ENCODE data around the gene LDAH.
"Not testable (repeated sequence)": the region's sequence is repeated elsewhere in the genome, so short reads cannot be mapped to it uniquely, and the experiment has no call there.

LDAH gene

DNA sequence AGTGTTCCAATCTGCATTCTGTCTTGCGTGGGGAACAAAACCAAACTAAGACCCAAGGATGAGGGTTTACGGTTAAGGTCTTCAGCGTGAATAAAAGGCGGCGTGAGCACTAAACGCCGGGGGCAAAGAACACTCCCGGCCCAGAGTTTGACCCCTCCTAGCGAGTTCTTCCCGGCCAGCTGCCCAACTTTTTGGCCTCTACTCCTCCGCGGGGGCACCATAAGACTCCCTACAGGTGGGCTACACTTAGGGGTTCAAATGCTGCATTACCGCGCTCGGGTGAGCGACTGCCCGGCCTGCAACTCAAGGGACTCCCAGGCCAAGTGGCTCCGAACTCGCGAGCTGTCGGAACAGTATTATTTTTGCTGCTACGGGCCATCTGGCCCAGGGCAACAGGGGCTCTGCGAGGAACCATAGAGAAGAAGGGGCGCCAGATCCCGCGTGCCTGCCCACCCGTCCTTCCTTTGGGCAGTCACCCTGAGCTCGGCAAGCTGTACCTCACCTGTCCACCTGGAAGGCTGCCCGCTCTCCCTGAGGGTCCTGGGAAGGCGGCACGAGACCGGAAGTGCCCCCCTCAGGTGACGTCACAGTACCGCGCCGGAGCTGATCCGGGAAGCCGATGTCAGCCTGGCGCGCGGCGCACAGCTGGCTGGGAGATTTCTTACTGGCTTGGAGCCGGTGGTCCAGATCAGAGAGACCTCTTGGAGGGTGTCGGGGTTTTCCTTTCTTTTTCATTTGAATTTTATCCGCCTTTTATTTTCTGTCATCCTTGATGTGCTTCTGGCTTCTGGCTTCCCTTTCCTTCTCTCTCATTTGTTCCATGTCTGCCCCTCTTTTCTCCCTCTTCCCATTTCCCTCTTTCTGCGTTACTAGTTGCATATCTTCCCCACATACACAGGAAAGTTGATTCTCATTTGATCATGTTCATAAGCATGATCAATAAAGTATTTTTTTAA lies at the start of gene LDAH:
Gene LDAH, minus strand, starts transcription at position 567 of the 956 bp plus-strand sequence. CDS start 21,638 bp downstream, outside the sequence.
- DNase-seq = peak; percentile 65 to 76 (median 72)

DNA sequence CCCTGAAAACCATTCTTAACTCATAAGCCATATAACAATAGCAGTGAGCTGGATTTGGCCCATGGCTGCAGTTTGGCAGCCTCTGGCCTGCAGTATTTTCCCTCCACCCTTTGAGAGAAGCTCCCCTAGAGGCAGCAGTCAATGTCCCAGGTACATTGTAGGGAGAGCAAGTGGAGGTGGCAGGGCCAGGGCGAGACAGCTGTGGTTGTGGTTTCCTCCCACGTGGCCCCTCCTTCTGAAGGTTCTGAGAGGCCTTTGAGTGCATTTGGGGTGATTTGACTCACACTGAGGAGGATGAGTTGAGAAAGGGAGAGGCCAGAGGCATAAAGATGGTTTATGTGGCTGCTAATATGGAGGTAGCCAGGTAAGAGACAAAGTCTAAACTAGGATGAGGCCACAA lies 45.5 kb upstream of the LDAH start:
- DNase-seq = peak in 1 of 4 experiments; percentile 1

DNA sequence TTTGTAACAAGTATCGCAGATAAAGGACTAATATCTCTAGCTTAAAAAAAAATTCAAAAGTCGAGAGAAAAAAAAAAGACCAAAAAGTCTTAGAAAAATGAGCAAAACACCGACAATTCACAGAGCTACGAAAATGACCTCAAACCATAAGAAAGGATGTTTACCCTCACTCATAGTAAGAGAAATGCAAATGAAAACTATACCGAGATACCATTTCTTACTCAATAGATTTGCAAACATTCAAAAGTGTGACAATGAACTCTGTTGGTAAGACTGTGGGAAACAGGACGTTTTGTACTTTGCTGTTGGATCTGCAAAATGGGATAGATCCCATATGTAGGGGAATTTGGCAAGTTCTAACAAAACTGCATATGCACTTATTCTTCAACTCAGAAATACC lies 39.9 kb upstream of the LDAH start:
- no peak for DNase-seq

DNA sequence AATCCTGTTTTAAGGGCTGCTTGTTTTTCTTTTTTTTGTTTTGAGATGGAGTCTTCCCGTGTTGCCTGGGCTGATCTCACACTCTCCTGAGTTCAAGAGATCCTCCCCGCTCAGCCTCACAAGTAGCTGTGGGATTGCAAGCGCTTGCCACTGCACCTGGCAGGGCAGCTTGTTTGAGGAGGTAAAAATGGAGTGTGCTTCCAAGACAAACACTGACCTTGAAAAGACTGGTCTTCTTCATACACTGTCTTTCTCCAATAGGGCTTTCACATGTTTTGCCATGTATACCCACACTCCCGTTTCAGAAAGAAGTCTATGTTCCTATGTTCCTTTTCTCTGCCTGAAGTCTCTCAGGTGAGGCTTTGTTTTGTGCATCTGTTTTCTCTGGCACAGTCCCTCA lies 32.6 kb upstream of the LDAH start:
- DNase-seq = no peak

DNA sequence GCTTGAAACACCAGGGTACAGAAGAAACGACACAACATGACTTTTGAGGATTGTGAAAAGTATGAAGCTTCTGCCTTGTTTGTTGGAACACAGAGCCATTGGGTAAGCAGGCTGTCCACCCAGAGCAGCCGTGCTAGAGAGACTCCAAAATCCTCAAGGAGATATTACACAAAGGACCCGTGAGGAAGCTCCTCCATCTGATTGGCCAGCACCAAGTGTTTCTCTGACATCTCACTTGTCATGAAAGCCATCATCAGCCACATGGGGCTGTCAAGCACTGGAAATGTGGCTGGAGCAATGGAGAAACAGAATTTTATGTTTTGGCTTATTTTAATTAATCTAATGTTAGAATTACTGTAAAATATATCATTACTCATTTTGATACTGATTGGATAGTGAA lies 29.8 kb upstream of the LDAH start:
- no peak for DNase-seq

DNA sequence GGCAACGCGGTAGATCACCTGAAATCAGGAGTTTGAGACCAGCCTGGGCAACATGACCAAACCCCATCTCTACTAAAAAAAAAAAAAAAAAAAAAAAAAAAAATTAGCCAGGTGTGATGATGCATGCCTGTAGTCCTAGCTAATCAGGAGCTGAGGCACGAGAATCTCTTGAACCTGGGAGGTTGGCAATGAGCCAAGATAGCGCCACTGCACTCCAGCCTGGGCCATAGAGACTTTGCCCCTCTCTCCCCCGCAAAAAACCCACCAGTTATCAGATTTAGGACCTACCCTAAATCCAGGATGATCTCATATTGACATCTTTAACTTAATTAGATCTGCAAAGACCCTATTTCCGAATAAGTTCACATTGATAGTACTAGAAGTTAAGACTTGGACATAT lies 29.2 kb upstream of the LDAH start:
- DNase-seq = no peak

DNA sequence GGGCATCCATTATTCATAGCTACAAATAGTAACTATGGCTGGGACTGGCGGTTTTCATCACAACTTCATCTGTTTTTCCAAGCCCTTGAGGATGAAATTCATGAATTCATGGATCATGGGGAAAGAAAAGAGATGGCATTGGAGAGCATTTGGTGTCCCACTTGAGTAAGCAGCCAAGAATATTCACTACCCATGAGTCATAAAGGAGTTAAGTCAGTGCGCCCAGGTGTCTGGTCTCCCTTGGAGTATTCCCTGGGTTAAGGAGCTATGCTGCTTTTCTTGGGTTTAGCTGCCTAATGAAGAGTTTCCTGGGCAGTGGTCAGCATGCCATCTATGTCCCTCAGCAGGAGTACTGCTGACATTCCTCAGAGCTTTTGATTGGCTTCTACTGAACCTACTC lies 21.3 kb upstream of the LDAH start:
- no peak for DNase-seq

DNA sequence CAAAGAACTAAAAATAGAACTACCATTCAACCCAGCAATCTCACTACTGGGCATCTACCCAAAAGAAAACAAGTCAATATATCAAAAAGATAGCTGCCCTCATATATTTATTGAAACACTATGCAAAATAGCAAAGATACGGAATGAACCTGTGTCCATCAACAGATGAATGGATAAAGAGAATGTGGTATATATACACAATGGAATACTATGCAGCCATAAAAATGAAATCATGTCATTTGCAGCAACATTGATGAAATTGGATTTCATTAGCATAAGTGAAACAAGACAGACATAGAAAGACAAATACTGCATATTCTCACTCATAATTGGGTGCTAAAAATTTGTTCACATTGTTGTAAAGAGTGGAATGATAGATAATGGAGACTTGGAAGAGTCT lies 16.2 kb upstream of the LDAH start:
- DNase-seq = no peak

DNA sequence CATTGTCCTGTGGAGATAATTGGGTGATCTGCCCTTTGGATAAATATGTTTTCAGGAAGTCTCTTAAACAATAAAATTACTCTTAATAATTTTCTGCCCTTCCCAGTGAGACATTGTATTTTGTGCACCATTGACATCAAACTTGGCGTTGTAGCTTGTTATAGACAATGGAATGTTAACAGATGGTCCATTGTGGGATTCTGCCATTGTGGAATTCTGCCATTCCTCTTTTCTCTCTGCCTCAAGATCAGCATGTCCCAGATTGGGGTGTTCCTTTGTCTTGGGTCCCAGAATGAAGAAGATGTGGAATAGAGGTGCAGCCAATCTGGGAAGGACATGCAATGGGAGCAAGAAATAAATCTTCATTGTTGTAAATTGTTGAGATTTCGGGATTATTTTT lies 15.1 kb upstream of the LDAH start:
- DNase-seq = no peak

DNA sequence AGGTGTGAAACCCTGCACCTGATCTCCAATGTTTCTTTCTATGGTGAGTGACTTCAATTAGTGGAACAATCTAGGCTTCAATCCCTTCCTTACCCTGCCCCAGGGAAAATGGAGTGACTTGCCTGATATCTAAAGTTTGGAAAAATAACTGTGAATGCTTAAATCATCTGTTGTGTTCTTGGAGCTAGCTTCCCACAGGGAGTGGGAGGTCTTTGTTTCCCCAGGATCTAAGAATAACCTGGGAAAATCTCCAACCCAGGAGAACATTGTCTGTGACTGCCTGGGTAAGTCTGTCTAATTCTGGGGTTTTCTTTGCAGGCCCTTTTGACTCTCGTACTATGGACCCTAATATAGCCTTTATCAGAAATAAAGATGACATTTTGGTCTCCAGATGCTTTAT lies 13.6 kb upstream of the LDAH start:
- DNase-seq = no peak

DNA sequence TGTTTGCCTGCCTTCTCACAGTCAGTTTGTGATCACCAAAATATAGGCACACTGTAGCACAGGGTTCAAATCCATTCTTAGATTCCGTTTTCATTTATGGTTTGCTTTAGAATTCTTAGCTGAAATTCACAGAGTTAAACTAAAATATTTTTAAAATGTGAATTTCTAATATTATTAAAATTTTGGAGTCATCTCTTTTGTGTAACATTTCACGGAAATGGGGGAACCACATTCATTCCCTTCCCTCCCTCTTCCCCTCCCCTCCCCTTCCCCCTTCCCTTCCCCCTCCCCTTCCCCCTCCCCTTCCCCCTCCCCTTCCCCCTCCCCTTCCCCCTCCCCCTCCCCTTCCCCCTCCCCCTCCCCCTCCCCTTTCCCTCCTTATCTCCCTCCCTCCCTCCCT lies 11.4 kb upstream of the LDAH start:
- no peak for DNase-seq

DNA sequence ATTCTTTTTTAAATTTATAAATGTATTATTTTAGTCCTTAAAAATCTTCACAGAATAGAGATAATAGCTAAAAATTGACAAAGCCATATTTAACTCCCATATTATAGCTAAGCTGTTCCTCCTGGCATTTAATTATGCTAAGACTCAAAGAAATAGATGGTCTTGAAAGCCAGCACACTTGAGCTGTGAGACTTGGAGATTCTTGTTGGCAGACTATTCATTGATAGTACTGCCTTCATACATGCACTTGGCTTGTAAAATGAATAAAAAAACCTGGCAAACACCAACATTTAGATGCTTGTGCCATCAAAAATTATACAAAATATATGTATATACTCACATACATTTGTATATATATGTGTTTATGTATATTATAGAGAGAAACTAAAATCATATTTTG lies 9.7 kb upstream of the LDAH start:
- no peak for DNase-seq

DNA sequence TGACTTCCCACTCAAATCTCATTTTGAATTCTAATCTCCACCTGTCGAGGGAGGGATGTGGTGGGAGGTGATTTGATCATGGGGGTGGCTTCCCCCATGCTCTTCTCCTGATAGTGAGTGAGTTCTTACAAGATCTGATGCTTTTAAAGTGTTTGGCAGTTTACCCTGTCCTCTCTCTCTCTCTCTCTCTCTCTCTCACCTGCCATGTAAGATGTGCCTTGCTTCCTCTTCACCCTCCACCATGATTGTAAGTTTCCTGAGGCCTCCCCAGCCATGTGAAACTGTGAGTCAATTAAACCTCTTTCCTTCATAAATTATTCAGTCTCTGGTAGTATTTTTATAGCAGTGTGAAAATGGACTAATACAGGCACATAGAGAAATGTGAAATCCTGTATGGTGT lies 7.0 kb upstream of the LDAH start:
- no peak for DNase-seq

DNA sequence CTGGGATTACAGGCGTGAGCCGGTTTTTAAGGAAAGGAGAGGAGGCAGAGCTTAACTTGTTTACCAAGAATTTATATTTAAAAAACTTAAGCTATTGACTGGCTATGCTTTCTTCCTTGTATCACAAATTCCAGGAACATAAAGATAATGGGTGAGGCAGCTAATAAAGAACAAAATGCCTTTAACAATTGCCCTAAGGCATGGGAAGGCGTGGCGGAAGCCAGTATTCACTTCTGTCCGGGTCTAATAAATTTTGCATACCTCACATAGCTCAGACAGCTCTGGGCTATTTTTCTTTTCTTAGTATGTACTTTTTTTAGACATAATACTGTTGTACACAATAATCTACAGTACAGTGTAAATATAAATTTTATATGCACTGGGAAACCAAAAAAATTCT lies 1.0 kb upstream of the LDAH start:
- DNase-seq = no peak

DNA sequence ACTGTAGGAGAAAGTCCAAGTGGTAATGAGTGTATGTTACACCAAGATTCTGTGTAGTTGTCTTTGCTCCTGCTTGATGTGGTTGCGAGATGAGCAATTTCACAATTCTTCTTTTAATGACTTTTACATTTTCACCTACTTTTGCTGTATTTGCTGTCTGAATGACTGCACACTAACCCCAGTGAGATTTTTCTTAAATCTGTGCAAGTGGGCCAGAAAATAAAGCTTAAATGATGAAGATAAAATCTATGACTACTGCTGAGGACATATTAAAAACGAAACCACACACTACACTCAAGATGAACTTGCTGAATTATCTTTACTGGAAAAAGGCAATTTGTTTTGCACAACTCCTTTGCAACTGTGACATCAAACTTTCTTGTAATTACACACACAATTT lies 4.1 kb downstream of the LDAH start:
- no peak for DNase-seq

DNA sequence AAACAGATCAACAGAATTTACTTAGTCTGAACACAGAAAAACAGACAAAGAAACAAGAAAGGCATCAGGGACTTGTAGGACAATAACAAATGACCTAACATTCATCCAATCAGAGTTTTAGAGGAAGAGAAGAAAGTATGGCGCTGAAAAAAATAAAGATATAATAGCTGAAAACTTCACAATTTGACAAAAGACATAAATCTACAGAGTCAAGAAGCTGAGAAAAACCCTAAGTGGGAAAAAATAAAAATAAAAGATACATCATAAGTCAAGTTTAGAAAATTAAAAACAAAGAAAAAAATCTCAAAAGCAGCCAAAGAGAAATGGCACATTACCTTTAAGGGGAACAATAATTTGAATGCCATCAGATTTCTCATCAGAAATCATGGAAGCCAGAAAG lies 7.7 kb downstream of the LDAH start:
- no peak for DNase-seq

DNA sequence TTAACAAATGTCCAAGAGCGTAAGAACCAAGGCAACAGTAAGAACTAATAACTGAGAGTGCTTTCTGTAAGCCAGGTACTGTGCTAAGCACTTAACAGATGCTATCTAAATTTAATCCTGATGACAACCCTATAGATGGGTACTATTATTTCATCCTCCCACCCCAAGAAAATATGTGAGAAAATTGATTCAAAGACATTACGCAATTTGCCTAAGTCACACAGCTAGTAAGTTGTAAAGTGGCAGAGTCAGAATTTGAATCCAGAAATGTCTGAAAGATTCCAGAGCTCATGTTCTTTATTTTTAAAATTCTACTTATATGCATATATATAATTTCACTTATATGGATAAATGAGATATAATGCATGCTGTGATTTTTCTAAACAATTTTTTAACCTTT lies 10.1 kb downstream of the LDAH start:
- DNase-seq = no peak

DNA sequence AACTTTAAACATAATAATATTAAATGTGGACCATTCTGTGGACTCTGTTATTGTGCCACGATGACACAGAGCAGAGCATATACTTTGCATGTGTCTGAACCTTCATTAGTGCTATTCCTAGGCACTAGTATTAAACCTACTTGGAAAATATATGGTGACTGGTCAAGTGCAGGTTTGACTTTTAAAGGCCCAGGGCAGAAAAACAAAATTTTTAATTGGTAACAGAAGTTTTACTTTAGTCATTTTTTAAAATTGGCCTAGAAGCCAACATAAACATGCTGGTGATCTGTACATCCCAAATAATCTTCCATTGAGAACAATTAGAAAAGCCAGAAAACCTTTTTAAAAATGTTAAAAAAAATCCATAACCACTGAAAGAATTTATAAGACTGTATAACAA lies 16.6 kb downstream of the LDAH start:
- DNase-seq = no peak

DNA sequence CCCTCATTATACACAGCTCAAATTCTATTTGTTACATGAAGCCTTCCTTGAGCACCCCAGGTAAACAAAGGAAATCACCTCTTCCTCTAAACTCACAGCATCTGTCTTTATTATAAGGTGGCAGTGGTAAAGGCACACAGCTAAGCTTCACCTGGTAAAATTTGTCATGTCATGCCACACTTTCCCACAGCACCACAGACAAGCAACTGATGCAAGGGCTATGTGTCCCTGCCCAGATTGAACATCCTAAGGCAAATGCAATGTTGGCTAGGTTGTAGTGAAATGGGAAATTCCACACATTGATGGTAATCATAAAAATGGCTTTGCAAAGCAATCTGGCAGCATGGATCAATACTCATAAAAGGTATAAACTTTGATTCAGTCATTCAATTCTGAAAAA lies 18.9 kb downstream of the LDAH start:
- DNase-seq = no peak

DNA sequence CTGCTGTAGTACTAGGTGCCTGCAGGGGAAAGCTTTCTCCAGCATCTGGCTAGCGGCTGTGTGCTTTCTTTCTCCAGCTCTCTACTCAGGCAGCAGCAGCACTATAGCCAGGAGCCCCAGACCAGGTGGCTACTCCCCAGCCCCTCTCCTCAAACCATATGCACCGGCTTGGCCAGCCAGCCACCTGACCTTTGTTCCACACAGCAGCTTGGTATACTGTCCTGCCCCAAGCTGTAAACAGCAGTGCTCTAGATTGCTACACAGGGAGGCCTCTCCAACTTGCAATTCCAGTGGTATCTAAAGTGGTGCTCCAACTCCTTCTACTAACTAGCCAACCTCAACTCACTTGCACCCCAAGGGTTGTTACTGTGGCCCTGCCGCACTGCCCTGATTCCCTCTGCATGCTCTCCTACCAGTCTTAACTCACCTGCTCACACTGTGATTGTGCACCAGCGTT lies 19.6 kb downstream of the LDAH start:
- no peak for DNase-seq

DNA sequence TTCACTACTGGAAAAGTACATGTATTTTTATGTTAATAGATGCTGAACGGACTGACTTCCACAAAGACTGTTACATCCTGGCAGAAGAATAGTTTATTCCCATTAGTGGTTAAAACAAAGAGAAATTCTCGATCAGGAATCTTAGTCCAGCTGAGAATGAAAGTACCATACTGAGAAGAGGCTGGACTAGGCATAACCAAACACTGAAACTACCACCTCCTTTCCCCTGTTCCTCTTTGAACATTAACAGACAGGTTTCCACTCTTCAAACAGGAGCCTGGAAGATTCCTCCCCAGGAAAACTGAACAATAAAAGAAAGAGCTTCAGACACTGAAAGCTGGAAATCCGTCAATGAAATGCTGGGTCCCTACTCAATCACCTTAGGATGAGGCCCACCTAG lies 25.8 kb downstream of the LDAH start:
- no peak for DNase-seq

DNA sequence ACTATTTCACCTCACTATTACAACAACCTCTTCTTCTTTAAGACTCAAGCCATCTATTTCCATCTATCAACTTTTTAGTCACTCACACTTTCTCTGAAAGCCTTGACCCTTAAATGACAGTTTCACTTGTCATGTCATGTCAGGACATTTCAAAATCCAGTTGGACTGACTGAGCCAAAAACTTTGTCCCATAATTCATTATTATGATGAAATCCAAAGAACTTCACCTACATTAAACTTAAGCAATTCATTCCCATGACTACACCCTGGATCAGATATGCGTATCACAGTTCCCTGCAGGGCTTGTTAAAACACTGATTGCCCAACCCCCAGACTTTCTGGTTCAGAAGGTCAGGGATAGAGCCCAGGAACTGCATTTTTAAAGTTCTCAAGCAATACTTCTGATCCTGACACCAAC lies 26.5 kb downstream of the LDAH start:
- DNase-seq = no peak

DNA sequence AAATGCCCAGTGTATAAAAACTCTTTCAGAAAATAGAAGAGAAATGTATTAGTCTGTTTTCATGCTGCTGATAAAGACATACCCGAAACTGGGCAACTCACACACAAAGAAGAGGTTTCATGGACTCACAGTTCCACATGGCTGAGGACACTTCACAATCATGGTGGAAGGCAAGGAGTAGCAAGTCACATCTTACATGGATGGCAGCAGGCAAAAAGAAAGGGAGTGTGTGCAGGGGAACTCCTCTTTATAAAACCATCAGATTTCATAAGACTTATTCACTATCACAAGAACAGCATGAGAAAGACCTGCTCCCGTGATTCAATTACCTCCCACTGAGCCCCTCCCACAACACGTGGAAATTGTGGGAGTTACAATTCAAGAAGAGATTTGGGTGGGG lies 29.0 kb downstream of the LDAH start:
- DNase-seq = not testable (repeated sequence)

DNA sequence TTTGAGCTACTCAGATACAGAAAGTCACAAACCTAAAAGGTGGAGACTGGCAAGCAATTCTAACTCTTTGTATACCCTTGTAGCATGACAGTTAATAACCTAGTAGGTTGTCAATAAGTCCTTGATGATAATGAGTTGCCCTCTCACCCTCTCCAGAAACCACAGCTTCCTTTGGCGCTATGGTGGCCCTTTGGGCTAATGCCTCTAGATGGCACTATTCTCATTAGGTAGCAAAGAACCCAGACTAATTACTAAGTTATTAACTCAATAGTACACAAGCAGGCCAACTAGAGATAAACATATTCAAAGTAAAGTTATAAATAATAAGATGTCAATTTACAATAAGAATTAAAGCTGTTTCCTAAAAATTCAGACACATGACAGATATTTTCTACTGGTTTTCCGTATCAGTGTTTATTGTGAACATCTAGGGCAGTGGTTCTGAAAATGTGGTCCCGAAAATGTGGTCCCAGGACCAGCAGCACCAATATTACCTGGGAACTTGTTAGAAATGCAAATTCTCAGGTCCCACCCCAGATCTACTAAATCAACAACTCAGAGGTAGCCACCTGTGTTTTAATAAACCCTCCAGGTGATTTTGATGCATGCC lies 41.1 kb downstream of the LDAH start:
- no peak for DNase-seq

DNA sequence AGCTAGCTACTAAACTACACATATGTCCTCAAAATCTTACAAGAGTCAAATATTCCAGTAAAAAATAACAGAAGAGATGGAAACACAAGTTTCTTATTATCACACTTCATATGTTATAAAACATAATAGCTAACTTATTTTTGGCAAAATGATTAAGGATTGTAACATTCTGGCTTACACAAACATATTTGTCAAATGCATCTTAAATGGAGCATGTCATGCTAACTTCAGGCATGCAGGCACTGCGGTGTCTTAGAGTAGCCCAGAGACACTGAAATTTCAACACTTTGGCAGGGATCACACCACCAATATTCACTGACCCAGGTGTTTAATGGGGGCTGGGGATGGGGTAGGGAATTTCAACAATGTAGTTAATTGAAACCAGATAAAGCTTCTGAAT lies 51.6 kb downstream of the LDAH start:
- no peak for DNase-seq

Measured in activated CD4-positive, CD25-positive, alpha-beta regulatory T cell (primary cell).